DMS114 treated with DMSO at 0.1 percent for 48 hours (cell line): ENCODE measurements around the gene KRT83.
"Not testable (repeated sequence)": the region's sequence is repeated elsewhere in the genome, so short reads cannot be mapped to it uniquely, and the experiment has no call there.

ENCODE experiments used
- DNase-seq: peaks from one replicate; lab custom pipeline; 2025; ENCODE audit not compliant: unreplicated experiment; lab: John Stamatoyannopoulos, UW

Gene KRT83

DNA sequence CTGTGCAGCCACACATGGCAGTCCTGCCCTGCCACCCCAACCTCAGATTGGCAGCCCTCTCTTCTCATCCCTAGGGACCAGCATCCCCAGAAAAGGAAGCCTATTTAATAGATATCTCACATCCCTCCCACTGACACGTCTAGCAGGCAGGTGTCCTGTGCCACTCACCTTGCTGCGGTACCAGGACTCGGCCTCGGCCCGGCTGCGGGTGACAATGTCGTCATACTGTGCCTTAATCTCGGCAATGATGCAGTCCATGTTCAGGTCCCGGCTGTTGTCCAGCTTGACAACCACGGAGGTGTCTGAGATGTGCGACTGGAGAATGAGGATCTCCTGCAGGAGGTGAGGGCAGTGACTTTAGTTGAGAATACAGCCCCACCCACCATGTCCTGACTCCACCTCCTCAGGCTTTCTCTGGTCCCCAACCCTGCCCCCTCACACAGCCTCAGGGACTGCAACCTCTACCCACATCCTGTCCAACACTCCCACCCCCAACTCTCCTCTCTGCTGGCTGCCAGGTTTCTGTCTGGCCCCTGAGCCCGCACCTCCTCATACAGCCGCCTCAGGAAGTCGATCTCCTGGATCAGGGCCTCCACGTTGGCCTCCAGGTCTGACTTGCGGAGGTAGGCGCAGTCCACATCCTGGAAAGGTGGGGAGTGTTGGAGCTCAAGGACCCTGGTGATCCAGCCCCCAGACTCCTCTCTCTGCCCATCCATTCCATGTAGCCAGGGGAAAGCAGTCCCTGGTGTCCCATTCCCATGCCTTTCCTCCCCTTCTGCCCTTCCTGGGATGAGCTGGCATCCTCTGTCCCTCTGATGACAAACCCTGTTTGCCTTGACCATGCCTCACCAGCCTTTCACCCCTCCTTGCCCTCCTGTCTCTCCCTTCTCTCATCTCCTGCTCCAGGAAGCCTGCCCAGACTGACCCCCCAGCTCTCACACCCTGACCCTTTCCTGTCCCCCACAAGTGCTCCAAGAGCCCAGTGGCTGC, 33.1 kb downstream of the KRT83 start:
- DNase-seq: not testable (repeated sequence)

DNA sequence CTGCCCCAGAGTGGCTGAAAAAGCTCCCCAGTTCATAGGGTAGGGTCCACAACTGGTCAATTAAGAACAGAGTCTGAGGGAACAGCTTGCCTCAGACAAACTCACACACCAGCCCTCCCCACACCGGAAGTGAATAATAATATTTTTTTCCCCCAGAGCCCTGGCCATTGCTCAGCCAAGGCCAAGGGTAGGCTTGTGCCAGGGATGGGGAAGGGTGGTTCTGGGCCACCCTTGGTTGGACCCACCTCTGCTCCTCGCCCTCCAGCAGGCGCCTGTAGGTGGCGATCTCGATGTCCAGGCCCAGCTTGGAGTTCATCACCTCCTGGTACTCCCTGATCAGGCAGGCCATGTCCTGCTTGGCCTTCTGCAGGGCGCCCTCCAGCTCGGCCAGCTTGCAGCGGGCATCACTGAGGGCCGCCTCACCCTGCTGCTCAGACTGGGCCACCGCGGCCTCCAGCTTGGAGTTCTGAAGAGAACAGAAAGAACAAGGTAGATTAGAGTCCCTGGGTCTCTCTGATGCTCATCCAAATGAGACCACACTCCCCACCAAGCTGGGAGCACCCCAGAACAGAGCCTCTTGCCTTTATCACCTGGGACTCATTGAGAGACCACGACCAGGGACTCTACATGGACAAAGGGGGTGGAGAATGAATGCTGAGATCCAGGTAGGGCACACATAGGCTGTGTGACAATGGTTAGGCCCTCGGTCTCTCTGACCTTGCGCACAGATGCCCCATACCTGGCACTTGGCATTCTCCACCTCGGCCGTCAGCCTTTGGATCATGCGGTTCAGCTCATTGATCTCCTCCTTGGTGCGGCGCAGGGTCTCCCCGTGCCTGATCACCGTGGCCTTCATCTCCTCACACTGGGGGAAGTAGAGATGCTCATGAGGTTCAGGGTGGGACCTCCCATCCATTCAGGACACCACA, 34.1 kb downstream of the KRT83 start:
- DNase-seq: not testable (repeated sequence)

DNA sequence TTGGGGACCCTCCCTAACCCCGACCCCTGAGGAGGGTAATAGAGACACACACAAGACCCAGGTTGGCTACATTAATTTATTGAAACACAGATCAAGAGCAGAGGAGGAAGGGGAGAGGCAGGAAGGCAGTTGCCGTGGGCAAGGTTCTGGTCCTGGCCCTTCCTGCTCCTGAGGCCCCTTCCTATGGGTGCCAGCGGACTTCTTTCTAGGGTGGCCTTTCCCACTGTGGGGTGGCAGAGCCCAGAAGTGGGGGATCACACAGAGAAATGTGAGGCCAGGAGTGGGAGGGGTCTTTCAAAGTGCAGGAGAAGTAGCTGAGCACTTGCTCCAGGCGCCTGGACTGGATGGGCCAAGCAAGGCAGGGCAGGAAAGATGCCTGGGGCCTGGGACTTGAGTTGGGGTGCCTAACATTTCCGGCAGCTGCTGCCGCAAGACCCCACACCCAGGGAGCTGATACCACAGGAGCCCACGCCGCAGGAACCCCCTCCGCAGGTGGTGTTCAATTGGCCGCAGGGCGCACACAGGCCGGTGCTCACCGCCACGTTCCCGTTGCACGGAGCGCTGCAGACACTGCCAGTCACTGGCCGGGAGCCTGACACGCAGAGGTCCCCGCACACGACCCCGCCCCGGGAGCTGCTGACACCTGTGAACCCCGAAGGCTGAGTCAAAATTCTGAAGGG, 35.2 kb downstream of the KRT83 start:
- no peak for DNase-seq

GRCh38 chr12:52285172-52285745, 35.9 kb downstream of the KRT83 start:
- no peak for DNase-seq

DNA sequence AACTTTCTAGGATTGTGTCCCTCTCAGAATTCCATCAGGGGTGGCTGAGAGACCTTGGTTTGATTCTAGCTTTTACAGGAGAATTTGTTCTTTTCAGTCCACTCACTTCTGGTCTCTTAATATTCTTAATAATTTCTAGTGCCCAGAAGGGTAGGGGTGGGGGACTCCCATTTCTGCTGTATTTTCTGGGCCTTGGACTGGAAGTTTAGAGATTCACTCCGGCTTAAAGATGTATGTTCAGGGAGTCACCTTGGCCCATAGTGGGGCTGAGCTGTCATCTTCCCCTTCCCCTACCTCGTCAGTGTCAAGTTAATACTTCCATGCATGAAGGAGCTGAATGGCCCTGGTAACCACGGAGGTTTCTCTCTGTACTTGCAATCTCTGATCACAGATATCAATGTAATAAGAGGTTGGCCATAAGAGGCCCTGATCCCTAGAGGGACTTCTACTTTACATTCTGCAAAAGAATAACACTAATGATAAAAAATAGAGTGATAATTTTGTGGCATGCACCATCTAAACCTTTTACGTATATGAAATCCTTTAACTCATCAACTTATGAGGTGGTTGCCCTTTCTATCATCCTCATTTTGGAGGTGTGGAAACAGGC, 36.5 kb downstream of the KRT83 start:
- DNase-seq: no peak

- DNase-seq: no peak
Measured at GRCh38 chr12:52280796-52281560, 40.2 kb downstream of the KRT83 start.

- no peak for DNase-seq
Measured at GRCh38 chr12:52280319-52280795, 40.8 kb downstream of the KRT83 start.

DNA sequence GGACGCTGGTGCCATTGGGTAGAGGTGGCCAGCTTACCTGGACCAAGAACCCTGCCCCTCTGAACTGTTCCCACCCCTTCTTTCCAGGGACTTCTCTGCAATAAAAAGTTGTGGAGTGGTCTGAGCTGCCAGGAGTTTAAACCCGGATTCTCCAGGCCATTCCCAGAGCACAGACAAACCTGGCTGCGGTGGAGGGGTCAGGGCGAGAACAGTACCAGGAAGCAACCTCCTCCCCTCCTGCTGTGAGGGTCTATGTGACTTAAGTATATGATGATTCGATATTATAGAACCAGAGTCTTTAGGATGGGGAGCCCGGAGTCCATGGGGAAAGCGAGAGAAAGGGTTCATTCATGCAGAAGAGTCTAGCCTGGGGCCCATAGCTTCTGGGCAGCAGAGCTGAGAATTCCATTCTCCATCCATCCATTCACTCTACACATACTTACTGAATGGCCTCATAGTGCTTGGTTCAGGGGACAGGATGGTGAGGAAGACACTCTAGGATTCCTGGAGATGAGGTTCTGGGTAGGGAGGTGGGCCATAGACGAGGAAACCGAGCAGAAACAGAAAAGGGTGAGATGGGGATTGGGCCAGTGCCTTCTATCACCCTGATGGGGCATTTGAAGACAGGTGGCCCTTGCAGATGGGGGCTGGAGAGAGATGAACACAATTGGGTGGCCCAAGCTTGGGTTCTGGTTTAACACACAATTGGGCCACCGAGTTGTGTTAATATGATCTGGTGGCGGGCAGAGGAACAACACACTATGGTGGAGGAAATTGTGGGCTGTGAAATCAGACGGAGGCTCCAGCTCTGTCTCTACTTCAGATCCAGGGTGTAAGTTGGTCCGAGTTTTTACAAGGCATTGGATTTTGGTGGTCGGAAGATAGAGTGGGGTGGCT, 41.5 kb downstream of the KRT83 start:
- DNase-seq: no peak

GRCh38 chr12:52278575-52279421, 42.4 kb downstream of the KRT83 start:
- peak; percentile 69 for DNase-seq

GRCh38 chr12:52277486-52278245, 43.5 kb downstream of the KRT83 start:
- no peak for DNase-seq

- DNase-seq: no peak
Measured at GRCh38 chr12:52275686-52276085, 45.5 kb downstream of the KRT83 start.

GRCh38 chr12:52274521-52275120, 46.6 kb downstream of the KRT83 start, which contains the start of gene KRT86:
Gene KRT86 (plus strand): TSS chr12:52274645. CDS start chr12:52301917, 27,272 bp downstream.
- DNase-seq: no peak

DNA sequence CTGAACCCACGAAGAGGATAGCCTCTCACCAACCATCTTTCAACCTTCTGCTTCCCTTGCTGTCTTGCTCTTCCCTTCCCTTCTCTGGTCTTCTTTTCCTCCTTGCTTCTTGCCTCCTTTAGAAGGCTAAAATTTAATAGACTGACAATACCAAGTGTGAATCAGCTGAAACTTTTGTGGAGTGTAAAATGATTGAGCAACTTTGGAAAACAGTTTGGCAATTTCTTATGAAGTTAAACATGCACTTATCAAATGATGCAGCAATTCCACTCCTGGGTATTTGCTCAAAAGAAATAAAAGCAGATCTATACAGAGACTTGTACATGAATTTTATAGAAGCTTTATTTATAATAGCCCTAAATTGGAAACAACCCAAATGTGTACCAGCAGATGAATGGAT, 50.0 kb downstream of the KRT83 start:
- DNase-seq: no peak

GRCh38 chr12:52270541-52271070, 50.6 kb downstream of the KRT83 start:
- DNase-seq: no peak

- DNase-seq: no peak
Measured at GRCh38 chr12:52268212-52268611, 53.0 kb downstream of the KRT83 start.

DNA sequence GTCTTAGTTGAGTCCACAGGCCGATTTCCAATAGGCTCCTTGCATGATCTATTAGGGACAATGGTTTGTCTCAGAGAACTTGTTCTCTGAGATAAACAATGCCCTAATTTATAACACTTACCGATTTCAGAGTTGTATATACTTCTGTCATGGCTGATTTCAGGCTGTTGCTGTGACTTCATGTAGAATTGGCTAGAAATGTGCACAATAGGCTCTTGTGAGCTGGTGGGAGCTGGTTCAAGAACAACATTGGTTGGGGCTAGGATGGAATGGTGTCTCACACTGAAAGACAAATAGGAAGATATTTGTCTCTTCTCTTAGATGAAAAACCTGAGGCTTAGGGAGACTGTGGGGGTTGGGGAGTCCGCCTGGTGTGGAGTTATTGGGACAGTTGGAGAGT, 53.5 kb downstream of the KRT83 start:
- DNase-seq: no peak
